GM21528 (cell line): ENCODE measurements around the gene UNC119B.

ENCODE experiments used
- ATAC-seq: cut with Tn5 transposase; IDR thresholded peaks from one replicate; pipeline ENCODE4 v1.9.1; 2021; ENCODE audit warnings: mild to moderate bottlenecking, moderate library complexity; ENCODE audit not compliant: unreplicated experiment, low FRiP score

Gene UNC119B

DNA sequence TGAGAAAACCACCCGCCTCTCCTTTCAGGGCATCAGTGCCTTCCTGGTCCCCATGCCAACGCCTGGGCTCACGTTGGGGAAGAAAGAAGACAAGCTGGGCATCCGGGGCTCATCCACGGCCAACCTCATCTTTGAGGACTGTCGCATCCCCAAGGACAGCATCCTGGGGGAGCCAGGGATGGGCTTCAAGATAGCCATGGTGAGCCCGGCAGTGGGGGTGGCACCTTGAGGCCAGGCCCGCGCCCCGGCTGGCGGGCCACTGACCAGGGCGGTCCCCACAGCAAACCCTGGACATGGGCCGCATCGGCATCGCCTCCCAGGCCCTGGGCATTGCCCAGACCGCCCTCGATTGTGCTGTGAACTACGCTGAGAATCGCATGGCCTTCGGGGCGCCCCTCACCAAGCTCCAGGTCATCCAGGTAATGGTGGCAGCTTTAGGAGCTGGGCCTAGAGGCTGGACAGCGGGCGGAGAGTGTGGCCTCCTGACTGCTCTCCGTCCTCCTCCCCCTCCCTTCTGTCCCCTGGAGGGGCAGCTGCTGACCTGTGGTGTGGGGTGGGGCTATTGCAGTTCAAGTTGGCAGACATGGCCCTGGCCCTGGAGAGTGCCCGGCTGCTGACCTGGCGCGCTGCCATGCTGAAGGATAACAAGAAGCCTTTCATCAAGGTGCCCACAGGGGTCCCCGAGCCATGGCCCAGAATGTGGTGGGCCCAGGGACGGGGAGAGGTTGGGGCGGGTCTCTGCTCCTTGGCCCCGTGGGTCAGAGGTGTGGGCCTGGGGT, 28.2 kb downstream of the UNC119B start:
- ATAC-seq: no peak

DNA sequence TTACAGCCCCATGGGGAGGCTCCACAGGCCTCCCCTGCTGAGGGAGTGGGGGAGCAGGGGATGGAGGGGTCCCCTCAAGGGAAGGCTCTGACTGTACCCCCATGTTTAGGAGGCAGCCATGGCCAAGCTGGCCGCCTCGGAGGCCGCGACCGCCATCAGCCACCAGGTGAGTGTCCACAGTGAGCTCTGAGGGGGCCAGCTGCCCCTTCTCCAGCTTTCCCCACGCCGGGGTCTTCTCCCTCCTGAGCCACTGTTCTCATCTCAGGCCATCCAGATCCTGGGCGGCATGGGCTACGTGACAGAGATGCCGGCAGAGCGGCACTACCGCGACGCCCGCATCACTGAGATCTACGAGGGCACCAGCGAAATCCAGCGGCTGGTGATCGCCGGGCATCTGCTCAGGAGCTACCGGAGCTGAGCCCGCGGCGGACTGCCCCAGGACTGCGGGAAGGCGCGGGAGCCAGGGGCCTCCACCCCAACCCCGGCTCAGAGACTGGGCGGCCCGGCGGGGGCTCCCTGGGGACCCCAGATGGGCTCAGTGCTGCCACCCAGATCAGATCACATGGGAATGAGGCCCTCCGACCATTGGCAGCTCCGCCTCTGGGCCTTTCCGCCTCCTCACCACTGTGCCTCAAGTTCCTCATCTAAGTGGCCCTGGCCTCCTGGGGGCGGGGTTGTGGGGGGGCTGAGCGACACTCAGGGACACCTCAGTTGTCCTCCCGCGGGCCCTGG, 28.9 kb downstream of the UNC119B start:
- ATAC-seq: no peak

DNA sequence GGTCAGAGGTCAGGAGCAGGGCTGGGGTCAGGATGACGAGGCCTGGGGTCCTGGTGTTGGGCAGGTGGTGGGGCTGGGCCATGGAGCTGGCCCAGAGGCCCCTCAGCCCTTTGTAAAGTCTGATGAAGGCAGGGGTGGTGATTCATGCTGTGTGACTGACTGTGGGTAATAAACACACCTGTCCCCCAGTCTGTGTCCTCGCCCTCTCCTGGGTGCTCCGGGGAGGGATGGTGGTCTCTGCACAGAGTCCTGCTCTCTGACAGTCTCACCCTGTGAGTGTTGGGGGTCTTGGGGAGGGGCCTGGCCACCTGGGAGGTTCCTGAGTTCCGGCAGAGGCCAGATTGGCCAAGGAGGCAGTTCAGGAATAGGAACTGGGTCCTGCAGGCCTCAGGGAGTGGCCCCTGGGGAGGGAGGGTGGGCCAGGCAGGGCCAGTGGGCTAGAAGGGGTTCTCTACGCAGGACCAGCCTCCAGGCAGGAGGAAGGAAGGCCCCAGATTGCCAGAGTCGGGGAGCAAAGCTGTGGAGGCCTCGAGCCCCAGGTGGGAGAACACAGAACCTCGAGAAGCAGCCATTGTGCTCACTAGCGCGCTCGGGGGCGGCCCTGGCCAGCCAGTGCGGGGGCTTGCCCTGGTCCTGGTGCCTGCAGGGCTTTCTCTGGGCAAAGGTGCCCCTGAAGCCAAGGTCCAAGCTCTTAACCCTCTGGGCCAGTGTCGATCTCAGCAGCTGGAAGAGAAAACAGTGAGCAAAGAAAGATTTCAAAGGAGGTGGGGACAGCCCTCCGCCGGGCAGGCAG, 29.8 kb downstream of the UNC119B start:
- ATAC-seq: no peak

DNA sequence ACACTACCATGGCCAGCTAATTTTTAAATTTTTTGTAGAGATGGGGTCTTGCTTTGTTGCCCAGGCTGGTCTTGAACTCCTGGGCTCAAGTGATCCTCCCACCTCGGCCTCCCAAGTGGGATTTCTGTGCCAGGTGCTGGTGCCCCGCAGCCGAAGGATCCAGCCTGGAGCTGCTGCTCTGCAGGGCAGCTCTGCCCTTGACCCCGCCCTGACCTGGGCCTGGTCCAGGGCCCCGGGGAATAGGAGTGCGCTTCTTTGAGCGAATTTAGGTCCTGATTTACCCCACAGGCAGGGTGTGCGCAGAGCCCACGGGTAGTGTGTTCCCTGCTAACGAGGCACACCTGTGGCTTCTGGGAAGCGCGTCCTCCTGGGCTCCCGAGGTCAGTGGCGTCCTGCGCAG, 30.6 kb downstream of the UNC119B start:
- no peak for ATAC-seq

DNA sequence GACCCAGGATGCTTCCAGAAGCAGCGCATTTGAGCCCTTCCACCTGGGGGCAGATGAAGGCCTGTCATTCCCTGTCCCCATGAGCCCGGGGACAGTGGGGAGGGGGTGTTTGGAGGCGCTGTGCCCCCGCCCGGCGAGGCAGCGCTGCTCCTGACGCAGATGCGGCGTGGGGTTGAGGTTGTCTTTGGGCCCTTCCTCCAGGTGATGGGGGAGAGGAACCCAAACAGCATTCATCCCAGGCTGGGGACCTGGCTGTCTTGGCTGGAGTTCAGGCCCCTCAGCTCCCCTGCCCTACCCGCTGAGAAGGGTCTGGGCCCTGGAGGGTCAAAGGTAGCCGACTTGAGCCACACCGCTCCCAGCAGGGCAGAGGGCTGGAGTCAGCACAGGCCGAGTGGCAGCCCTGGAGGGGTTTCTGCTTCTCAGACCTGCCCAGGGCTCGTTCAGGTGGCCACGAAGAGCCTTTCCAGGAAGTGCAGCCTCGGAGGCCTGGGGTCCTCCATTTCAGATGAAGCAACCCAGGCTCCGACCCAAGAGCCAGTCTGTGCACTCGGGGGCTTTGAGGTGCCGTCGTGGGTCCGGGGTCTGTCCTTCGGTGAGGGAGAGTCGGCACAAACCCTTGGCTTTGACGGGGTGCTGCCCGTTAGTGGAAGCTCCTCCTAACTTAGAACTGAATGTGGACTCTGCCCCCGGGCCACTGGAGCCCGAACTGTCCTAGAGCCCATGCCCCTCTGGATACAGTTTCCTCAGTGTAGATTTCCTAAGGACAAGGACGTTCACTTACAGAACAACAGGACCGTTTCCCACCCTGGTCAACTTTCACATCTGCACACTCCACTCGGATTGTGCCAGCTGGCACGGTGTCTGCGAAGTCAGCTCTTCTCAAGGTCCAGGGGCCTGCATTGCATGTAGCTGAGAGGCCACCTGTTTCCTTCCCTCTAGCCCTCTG, 31.5 kb downstream of the UNC119B start:
- ATAC-seq: no peak

DNA sequence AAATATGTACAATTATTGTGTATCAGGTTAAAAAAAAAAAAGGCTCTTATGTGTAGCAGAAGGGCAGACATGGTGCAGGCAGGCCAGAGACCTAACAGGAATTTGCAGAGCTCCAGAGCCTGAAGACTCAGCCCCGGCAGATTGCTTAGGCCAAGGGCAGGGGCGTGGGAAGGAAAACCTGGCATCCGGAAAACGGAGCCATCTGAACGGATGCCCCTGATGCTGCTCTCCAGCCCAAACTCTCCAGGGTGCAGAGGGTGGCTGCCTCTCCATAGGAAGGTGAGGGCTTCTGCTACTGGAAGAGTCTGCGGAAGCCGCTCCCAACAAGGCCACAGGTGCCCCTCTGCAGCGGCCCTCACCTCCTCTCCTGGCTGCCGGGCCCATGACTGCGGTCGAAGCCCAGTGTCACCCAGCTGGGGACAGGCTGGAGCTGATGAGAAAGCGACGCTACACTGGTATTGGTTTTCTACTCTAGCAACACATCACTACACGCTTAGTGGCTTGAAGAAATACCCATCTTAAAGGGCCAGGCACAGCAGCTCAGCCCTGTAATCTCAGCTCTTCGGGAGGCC, 34.8 kb downstream of the UNC119B start:
- ATAC-seq: no peak

DNA sequence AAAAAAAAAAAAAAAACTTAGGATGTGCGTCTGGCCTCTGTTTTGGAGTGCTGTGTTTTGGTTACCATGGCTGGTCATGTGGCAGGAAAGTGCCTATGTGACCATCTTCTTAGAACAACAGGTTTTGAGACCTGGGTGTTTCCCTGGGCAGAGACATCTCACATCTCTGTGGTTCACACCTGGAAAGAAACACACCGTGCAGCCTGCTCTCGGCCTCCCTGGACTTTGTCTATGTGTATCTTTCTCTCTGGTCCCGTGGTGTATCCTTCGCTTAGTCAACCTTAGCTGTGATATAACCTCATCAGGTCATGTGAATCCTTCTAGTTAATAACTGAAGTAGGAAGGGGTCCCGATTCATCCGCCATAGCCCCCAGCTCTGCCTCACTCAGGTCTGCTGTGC, 38.0 kb downstream of the UNC119B start:
- no peak for ATAC-seq

DNA sequence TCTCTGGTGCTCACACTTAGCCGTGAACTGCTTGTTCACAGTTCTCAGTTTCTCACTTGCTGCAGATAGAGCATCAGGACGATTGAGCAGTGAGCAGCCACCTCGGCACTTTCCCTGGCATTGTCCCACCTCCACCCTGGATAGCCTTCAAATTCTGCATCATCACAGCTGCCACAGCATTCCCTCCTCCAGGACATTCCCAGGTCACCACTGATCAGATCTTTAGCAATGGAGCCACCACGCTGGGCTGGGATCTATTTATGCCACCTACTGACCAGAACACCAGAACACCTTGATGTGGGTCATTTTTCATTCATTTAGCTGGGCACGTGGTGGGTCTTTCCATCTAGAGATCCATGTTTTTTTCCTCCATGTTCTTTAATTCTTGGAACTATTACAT, 39.0 kb downstream of the UNC119B start:
- ATAC-seq: no peak

DNA sequence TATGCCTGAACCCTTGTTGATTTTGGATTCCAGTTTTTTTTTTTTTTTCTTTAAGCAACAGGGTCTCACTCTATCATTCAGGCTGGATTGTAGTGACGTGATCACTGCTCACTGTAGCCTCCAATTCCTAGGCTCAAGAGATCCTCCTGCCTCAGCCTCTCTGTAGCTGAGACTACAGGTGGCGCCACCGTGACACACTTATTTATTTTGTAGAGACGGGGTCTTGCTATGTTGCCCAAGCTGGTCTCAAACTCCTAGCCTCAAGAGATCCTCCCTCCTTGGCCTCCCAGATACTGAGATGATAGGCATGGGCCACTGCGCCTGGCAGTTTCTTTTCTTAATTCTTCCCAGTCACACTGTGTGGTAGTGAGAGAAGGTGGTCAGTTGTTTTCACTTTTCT, 40.5 kb downstream of the UNC119B start:
- ATAC-seq: no peak

DNA sequence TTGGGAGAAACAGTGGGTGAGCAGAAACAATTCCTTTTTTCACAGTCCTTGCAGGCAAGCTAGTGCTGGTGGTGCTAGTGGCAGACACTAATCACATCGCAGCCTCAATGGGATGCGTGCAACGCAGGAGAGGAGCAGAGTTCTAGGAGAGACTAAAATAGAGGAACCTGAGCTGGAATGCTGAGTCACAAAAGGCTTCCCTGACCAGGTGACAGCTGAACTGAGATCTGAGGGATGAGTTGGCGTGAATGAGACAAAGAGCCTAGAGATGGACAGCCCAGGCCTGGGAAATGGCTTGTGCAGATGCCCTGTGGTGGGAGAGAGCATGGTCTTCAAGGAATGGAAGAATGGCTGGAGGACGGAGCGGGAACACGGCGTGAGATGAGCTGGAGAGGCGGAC, 41.1 kb downstream of the UNC119B start:
- ATAC-seq: no peak

DNA sequence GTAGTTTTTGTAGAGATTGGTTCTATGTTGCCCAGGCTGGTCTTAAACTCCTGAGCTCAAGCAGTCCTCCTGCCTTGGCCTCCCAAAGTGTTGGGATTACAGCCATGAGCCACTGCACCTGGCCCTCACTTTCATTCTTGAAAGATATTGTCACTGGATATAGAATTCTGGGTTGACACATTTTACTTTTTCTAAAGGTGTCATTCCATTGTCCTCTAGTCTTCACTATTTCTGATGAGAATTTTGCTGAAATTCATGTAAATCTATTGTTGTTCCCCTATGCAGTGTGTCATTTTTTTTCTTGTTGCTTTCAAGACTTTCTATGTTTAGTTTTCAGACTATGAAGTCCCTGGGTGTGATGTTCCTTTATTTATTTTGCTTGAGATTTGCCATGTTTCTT, 44.5 kb downstream of the UNC119B start:
- no peak for ATAC-seq

DNA sequence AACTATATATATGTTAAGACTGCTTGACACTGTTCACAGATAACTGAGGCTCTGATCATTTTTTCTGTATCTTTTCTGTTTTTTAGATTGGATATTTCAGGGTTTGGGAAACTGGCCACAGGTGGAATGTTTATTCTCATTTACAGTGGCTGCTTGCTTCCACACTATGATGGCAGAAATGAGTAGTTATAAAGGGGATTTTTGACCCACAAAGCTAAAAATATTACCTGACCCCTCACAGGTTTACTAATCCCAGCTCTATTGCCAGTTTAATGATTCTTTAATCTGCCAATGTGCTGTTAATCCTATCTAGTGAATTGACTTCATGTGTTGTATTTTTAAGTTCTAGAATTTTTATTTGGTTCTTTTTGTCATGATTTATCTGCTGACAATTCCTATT, 45.0 kb downstream of the UNC119B start:
- ATAC-seq: no peak

DNA sequence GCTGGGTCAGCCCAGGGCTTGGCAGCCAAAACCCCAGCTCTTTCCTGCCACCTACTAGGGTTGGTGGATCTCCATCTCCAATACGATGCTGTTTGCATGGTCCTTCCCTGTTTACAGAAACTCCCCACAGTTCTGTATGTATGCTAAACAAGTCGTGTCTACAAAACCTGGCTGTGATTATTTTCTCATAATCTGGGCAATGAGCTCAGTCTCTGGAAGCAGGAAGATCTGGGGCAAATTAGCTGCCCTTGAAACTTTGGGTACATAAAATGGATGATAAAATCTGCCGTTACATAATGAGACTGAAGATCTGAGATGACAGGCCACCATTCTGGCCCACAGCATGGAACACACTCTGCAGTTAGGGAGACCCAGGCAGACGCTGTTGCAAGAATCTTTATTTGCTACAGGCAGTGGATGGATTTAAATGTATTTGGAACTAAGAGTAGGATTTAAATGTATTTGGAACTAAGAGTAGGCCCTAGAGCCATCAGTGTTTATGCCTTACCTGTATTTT, 47.0 kb downstream of the UNC119B start:
- ATAC-seq: no peak

DNA sequence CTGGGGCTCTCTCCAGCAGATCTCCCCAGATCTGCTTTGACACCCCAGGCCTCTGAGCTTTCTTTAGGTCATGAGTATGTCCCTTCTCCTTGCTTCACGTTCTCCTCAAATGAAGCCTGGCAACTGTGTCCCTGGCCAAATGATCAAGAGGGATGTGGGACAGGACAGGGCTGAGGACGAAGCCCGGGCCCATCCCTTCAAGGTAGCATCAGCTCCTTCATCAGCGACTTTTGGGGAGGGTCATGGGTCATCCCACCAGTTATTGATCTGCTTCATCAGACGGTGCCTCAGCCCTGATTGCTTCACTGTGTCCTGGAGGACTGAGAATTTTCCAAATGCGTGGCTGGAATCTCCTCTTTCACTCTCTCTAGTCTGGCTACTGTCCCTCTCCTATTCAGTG, 47.7 kb downstream of the UNC119B start:
- ATAC-seq: no peak

DNA sequence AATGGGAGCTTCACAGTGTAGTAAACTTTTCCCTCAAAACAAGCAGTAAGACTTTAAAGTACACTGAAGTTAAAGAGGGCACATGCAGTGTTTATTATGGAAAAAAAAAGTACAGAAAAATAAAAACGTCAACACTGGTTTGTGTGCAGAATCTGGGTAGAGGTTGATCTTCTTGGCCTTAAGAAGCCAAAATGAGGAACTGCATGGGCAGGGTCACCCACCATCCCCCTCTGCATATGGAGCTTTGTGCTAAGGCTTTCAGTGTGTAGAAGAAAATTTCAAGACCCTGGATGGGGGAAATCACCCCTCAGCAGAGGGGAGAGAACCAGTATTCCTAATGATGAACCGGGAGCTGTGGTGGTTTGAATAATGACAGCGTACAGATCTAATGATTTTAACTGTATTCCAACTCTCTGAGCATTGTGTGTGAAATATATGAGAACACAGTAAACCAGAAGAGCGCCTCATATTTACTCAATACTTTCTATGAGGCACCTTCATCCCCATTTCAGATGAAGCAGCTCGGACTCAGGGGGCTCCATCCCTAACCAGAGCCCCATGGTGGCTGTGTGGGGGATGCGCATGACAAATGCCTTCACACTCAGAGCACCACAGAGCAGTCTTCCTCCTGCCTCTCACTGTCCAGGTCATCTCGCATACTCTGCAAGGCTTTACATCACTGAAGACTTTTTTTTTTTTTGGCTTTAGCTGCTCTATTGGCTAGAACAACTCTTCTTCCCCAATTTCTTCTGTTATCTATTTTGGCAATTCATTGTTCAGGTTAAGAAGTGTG, 48.7 kb downstream of the UNC119B start:
- no peak for ATAC-seq

DNA sequence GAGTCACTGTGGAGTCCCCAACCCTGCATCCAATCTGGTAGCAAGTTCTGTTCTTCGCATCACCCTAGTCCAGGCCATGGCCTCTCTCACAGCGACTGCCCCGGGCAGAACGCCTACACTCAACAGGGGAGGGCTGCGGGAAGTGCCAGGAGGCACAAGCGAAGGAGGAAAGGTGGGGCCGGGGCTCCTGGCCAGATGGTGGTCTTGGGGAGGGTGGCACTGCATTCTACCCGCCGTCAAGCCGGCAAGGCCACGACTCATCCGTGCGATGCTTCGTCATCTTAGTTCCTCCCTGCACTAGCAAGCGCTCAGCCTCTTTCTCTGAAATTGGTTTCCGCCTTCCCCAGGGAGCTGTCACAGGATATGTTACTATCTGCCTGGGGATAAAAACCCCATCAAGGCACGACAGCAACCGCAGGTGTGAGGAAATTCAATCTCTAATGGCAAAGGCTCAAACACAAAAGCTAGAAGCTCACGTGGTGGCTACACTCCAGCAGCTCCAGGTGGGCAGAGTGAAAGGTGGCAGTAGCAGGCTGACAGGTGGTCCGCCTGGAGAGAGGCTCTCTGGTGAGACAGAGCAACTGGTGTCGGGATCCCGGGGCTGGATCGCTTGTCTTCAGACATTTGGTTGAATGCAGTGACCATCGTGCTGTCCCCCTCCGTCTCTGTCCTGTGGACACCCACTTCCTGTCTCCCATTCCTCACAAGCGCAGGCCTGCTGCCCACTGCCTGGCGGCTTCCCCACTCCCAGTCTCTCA, 49.5 kb downstream of the UNC119B start:
- ATAC-seq: no peak

DNA sequence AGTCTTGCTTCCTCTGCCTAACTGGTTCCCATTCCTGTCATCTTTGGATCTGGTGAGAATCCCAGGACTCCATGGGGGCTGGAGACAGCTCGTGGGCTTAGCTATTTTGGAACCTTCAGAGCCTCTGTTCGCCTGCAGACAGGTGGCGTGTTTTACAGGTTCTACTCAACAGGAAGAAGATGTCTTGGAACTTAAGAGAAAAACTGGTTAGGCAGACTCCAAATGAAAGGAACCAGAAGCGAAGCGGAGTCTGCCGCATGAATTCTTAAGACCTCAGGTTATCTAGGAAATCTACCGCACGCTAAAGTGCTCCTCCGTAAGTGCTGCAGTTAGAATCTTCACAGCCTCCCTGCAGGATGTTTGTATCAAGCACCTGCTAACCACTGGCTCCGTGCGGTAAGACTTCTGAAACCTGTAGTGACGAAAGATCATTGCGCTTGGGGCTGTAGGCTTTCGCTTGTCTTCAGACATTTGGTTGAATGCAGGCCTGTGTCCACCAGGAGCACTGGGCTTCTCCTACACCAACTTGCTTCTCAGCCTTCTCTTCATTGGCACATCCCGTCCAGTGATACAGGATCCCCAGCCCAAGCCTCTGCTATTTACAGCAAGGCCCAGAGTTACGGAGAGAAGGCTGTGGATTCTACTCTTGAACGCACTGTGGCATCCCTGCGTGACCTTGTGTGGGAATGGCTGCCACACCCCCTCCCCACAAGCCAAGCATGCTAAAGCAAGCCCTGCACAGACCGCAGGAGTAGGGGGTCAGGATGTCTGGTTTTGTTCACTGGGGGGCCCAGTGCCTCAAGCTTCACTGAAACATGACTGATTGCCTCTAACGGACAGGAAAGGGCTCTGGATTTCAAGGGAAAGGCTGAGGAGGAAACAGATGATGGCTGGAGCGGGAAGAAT, 50.3 kb downstream of the UNC119B start:
- no peak for ATAC-seq
